ENCODE measurements around the gene DGLUCY. TPM values are rescaled to one million over a fixed set of nuclear protein-coding genes. Genes with fewer than 3 reads are reported as not detected.

The DGLUCY gene
- total and polyA plus RNA-seq, 2 of the 13 experiments (the other 11 are each of a cell fraction or from before 2014, with no cell fraction given) = 14.8 to 36.3 TPM

GRCh38 chr14:91173904-91174303 lies 60.0 kb downstream of the DGLUCY start (continued):
- TF ChIP-seq PCBP2 (optimal IDR thresholded peaks at IDR 0.05; ENCODE audit: low read depth, low read length, poor library complexity, severe bottlenecking) (no peak), SOX6 (IDR thresholded peaks at IDR 0.05) (no peak), SOX6 (CRISPR knock-in tag; IDR thresholded peaks at IDR 0.05) (no peak), ZZZ3 (CRISPR knock-in tag; IDR thresholded peaks at IDR 0.05; ENCODE audit: borderline replicate concordance) (no peak), CENPT (CRISPR knock-in tag; IDR thresholded peaks at IDR 0.05; ENCODE audit: low read depth) (no peak), CCAR2 (optimal IDR thresholded peaks at IDR 0.05; ENCODE audit: low read depth, low read length) (no peak), NCOA2 (CRISPR knock-in tag; IDR thresholded peaks at IDR 0.05) (no peak)

DNA sequence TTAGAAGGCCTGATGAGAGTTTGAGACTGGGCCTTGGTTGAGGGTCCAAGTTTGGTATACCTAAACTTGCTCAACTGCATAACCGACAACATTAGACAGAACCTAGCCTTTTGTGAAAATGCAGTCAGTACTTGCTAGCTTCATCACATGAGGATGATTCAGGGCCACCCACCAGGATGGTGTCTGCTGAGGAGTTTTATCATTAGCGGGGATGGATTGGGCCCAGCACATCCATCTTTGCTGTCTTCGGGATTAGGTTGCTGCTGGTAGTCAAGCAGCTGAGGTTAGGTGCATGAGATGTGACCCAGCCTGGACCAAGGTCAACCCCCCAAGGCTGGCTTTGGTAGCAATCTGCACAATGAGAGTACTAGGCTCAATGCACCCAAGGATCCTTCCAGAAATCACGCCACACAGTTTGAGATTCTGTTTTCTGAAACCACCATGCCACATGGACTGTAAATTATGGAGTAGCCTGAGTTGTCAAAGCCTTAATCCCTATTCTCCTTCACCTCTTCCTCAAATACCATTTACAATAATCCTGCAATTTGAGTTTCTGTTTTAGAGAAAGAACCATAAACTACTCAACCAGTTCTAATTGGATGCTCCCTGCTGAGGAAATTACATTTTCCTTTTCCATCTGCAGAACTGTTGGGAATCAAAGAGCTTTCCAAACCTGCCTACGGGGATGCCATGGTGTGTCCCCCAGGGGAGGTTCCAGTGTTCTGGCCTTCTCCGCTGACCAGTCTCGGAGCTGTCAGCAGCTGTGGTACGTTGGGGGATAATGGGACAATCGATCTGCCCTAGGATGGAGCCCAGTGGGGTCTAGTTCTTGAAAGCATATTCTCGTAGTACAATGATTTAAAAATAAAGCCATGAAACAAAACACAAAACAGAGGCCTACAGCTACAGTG lies 61.7 kb downstream of the DGLUCY start:
- POLR2A ChIA-PET = no interaction called here
- intact Hi-C loops (cut with micrococcal nuclease; ENCODE audit: unreplicated experiment) = loop anchor here (10.0 kb wide), 1 partner anchor 111 kb away; the partner anchor contains the start of gene RPS6KA5
- TF ChIP-seq ZMYM3 (CRISPR knock-in tag; IDR thresholded peaks at IDR 0.05) (no peak), ZZZ3 (CRISPR knock-in tag; IDR thresholded peaks at IDR 0.05; ENCODE audit: borderline replicate concordance) (no peak), IRF1 (CRISPR knock-in tag; IDR thresholded peaks at IDR 0.05; ENCODE audit: low read depth) (no peak), MBD4 (IDR thresholded peaks at IDR 0.05; ENCODE audit: borderline replicate concordance, low read length) (no peak), EHMT2 (IDR thresholded peaks at IDR 0.05; ENCODE audit: borderline replicate concordance, low read depth, low read length) (no peak), MAFK (conservative IDR thresholded peaks at IDR 0.05 in 1 of 2, IDR thresholded peaks at IDR 0.05 in 1 of 2; ENCODE audit: low read length in 2 of 2) (no peak), MXD4 (CRISPR knock-in tag; IDR thresholded peaks at IDR 0.05) (no peak), AGO1 (IDR thresholded peaks at IDR 0.05; ENCODE audit: low read depth, low read length, poor library complexity, severe bottlenecking) (no peak)
- TF ChIP-seq, protein P1, sequence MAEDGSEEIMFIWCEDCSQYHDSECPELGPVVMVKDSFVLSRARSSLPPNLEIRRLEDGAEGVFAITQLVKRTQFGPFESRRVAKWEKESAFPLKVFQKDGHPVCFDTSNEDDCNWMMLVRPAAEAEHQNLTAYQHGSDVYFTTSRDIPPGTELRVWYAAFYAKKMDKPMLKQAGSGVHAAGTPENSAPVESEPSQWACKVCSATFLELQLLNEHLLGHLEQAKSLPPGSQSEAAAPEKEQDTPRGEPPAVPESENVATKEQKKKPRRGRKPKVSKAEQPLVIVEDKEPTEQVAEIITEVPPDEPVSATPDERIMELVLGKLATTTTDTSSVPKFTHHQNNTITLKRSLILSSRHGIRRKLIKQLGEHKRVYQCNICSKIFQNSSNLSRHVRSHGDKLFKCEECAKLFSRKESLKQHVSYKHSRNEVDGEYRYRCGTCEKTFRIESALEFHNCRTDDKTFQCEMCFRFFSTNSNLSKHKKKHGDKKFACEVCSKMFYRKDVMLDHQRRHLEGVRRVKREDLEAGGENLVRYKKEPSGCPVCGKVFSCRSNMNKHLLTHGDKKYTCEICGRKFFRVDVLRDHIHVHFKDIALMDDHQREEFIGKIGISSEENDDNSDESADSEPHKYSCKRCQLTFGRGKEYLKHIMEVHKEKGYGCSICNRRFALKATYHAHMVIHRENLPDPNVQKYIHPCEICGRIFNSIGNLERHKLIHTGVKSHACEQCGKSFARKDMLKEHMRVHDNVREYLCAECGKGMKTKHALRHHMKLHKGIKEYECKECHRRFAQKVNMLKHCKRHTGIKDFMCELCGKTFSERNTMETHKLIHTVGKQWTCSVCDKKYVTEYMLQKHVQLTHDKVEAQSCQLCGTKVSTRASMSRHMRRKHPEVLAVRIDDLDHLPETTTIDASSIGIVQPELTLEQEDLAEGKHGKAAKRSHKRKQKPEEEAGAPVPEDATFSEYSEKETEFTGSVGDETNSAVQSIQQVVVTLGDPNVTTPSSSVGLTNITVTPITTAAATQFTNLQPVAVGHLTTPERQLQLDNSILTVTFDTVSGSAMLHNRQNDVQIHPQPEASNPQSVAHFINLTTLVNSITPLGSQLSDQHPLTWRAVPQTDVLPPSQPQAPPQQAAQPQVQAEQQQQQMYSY (CRISPR knock-in tag; IDR thresholded peaks at IDR 0.05) = no peak
- TF ChIP-seq, protein P2, sequence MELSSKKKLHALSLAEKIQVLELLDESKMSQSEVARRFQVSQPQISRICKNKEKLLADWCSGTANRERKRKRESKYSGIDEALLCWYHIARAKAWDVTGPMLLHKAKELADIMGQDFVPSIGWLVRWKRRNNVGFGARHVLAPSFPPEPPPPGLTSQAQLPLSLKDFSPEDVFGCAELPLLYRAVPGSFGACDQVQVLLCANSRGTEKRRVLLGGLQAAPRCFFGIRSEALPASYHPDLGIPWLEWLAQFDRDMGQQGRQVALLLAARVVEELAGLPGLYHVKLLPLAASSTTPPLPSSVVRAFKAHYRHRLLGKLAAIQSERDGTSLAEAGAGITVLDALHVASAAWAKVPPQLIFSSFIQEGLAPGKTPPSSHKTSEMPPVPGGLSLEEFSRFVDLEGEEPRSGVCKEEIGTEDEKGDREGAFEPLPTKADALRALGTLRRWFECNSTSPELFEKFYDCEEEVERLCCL (CRISPR knock-in tag; IDR thresholded peaks at IDR 0.05; ENCODE audit: borderline replicate concordance) = no peak

More for the DNA sequence above, 61.7 kb downstream of the DGLUCY start:
- Histone ChIP-seq H3K4me1 (ENCODE audit: insufficient read depth, low read length) (no peaks in the 10 kb centered on the region), H3K4me2 (ENCODE audit: low read depth, low read length) (no peak overlapping the region), H3K27ac (ENCODE audit: extremely low read length, insufficient read depth, low read length) (no peak overlapping the region), H3K79me2 (ENCODE audit: insufficient read depth, low read length) (no peaks in the 10 kb centered on the region), H3K27me3 (ENCODE audit: control insufficient read depth in 1 of 2, insufficient read depth in 2 of 2, low read length in 2 of 2) (no peaks in the 10 kb centered on the region), H3K4me3 (replicated peaks in 1 of 3; ENCODE audit: insufficient read depth in 1 of 3, low read depth in 2 of 3, low read length in 3 of 3) (no peak overlapping the region), H3K9me3 (ENCODE audit: low read length) (no peaks in the 10 kb centered on the region), H3K9ac (ENCODE audit: insufficient read depth, low read depth, low read length) (no peak overlapping the region), H2AFZ (ENCODE audit: low read length) (no peak overlapping the region), H3K36me3 (replicated peaks in 1 of 2; ENCODE audit: control insufficient read depth in 1 of 2, insufficient read depth in 2 of 2, low read length in 2 of 2) (peaks cover 5 to 26% of the 10 kb centered on the region in 2 experiments), H4K20me1 (ENCODE audit: insufficient read depth, low read length) (peaks cover 3% of the 10 kb centered on the region; the same call in 1 of the 2 replicates)
- FAIRE-seq = no peak
- in situ Hi-C loops (cut with HindIII; ENCODE audit: extremely low pct_ligation_motif_present, low pct_unique_long_range_greater_than_20kb) = loop anchor here (5.0 kb wide), 1 partner anchor 112 kb away; no protein-coding TSS in a partner anchor
- WGBS (ENCODE audit: low lambda C conversion rate) = 90% methylated on average over 9 of the region's 10 CpGs
- no TSS peak for BruUV-seq (replicated peaks)
- no peak for ATAC-seq
- no peak for DNase-seq (ENCODE audit: low spot score)
- CTCF ChIA-PET (ENCODE audit: low intra/inter-chr PET ratio, low total read pairs) = no interaction called here

All from HepG2 (cell line).